A549 (cell line): ENCODE measurements around the gene CCDC102B. TPM values are rescaled to one million over a fixed set of nuclear protein-coding genes. Genes with fewer than 3 reads are reported as not detected.

Source experiments
- ATAC-seq, 2 experiments: fragments of 200-7000 bp in 1 of 2; fragments of >200 bp in 1 of 2; cut with Nextera tagmentation in 1 of 2; cut with Tn5 transposase in 1 of 2; 3 replicates each; pipeline versions ENCODE4 v1.8.0 to v1.9.1; 2018 to 2020; ENCODE audit warnings: mild to moderate bottlenecking in 1 of 2, moderate library complexity in 1 of 2
- CTCF ChIA-PET: fragments of 300-600 bp; sonication (Branson Sonifier 250); formaldehyde crosslinking; extraction: SDS; loops from one replicate; lab custom pipeline; 2021; ENCODE audit warnings: antibody characterized with exemption, inconsistent platforms; lab: Yijun Ruan, JAX
- POLR2A ChIA-PET: fragments of 350-600 bp; formaldehyde crosslinking; extraction: SDS; loops from one replicate; lab custom pipeline; 2021; ENCODE audit warnings: antibody characterized with exemption, inconsistent platforms; lab: Yijun Ruan, JAX
- DNase-seq, 2 experiments: peaks; one replicate each; pipeline versions ENCODE4 v3.0.0 to v3.0.0-alpha.2; 2011 to 2016; ENCODE audit warnings: low read depth in 1 of 2, low spot score in 1 of 2
- FAIRE-seq: peaks from 2 replicates; lab custom pipeline; 2011; peaks lifted over from hg19 to GRCh38; lab: Jason Lieb, UNC
- H3K27ac ChIP-seq, 2 experiments: fragments of >200 bp; sonication (Bioruptor Twin); formaldehyde crosslinking; 3 replicates each; pipeline ENCODE4 v1.5.1; 2016 to 2017
- H3K4me1 ChIP-seq: fragments of >200 bp; sonication (Bioruptor Twin); formaldehyde crosslinking; 3 replicates; pipeline ENCODE4 v1.6.1; 2016
- H3K4me2 ChIP-seq: fragments of >200 bp; sonication (Bioruptor Twin); formaldehyde crosslinking; 3 replicates; pipeline ENCODE4 v1.6.1; 2016
- H3K4me3 ChIP-seq: fragments of >200 bp; sonication (Bioruptor Twin); formaldehyde crosslinking; 3 replicates; pipeline ENCODE4 v1.5.1; 2016
- H3K9me3 ChIP-seq: fragments of >200 bp; sonication (Bioruptor Twin); formaldehyde crosslinking; 3 replicates; pipeline ENCODE4 v1.6.1; 2016
- BHLHE40 ChIP-seq: IDR thresholded peaks from 2 replicates; pipeline ENCODE4 v1.6.1; 2012; ENCODE audit warnings: low read depth, low read length, inconsistent platforms
- CBX2 ChIP-seq: fragments of 200-600 bp; sonication (generic); IDR thresholded peaks from 2 replicates; pipeline ENCODE4 v1.6.1; 2016; ENCODE audit warnings: low read depth, mild to moderate bottlenecking, borderline replicate concordance
- CBX8 ChIP-seq: fragments of 200-600 bp; sonication (generic); IDR thresholded peaks from 2 replicates; pipeline ENCODE4 v1.6.1; 2016
- CHD4 ChIP-seq: fragments of 200-600 bp; sonication (generic); IDR thresholded peaks from 2 replicates; pipeline ENCODE4 v1.6.1; 2016; ENCODE audit warnings: antibody characterized with exemption, mild to moderate bottlenecking, borderline replicate concordance
- FOSB ChIP-seq: fragments of 250-450 bp; sonication (Bioruptor Pico); IDR thresholded peaks from 2 replicates; pipeline ENCODE4 v1.5.0; 2020; ENCODE audit warnings: mild to moderate bottlenecking, moderate library complexity
- FOSL2 ChIP-seq, 2 experiments: fragments of 450-650 bp in 1 of 2; fragments of >200 bp in 1 of 2; sonication (Bioruptor Twin) in 1 of 2; formaldehyde crosslinking; IDR thresholded peaks; 2 replicates each; pipeline versions ENCODE4 v1.5.0 to v1.6.1; 2016 to 2020; ENCODE audit warnings: mild to moderate bottlenecking in 1 of 2, moderate library complexity in 1 of 2
- GATA3 ChIP-seq: IDR thresholded peaks from 2 replicates; pipeline ENCODE4 v1.6.1; 2012; ENCODE audit warnings: borderline replicate concordance
- HOXB5 ChIP-seq: fragments of 250-450 bp; sonication (Bioruptor Pico); IDR thresholded peaks from 2 replicates; pipeline ENCODE4 v1.5.0; 2020; ENCODE audit warnings: mild to moderate bottlenecking, moderate library complexity
- JUN ChIP-seq, 2 experiments: fragments of >200 bp; sonication (Bioruptor Twin); formaldehyde crosslinking; IDR thresholded peaks; 2 replicates in 1 of 2; 3 replicates in 1 of 2; pipeline ENCODE4 v1.6.1; 2016 to 2017
- MYC ChIP-seq: IDR thresholded peaks from 2 replicates; pipeline ENCODE4 v1.6.1; 2012; ENCODE audit warnings: mild to moderate bottlenecking, inconsistent platforms, low read length, improper control_type of control experiment, borderline replicate concordance
- PHF8 ChIP-seq: fragments of 200-600 bp; sonication (generic); IDR thresholded peaks from 2 replicates; pipeline ENCODE4 v1.6.1; 2016; ENCODE audit warnings: low read depth, mild to moderate bottlenecking, antibody characterized with exemption, moderate library complexity, borderline replicate concordance
- RCOR1 ChIP-seq: fragments of 150-350 bp; IDR thresholded peaks from 2 replicates; pipeline ENCODE4 v1.6.1; 2014; ENCODE audit warnings: antibody characterized with exemption, low read length, low read depth
- RFX5 ChIP-seq: fragments of 450-650 bp; IDR thresholded peaks from 2 replicates; pipeline ENCODE4 v1.7.1; 2014; ENCODE audit warnings: antibody characterized with exemption, mild to moderate bottlenecking, moderate library complexity
- SMC3 ChIP-seq: fragments of >200 bp; sonication (Bioruptor Twin); formaldehyde crosslinking; IDR thresholded peaks from 3 replicates; pipeline ENCODE4 v1.6.1; 2018; ENCODE audit warnings: inconsistent platforms
- SREBF2 ChIP-seq: fragments of 450-650 bp; IDR thresholded peaks from 2 replicates; pipeline ENCODE4 v1.6.1; 2014; ENCODE audit warnings: mild to moderate bottlenecking, moderate library complexity
- TFCP2L1 ChIP-seq: fragments of 250-450 bp; sonication (Bioruptor Pico); IDR thresholded peaks from 2 replicates; pipeline ENCODE4 v1.5.0; 2021; ENCODE audit warnings: mild to moderate bottlenecking
- TP53 ChIP-seq: fragments of 250-450 bp; sonication (Bioruptor Pico); IDR thresholded peaks from 2 replicates; pipeline ENCODE4 v1.5.0; 2021; ENCODE audit warnings: mild to moderate bottlenecking, moderate library complexity
- ZC3H11A ChIP-seq: fragments of 450-650 bp; IDR thresholded peaks from 2 replicates; pipeline ENCODE4 v1.6.1; 2014; ENCODE audit warnings: antibody characterized with exemption, mild to moderate bottlenecking
- ZSCAN20 ChIP-seq: fragments of 250-450 bp; sonication (Bioruptor Pico); IDR thresholded peaks from 2 replicates; pipeline ENCODE4 v1.8.0; 2022; ENCODE audit warnings: mild to moderate bottlenecking, moderate library complexity
- WGBS: methylation state at CpG from one replicate; pipeline ENCODE4 v1.1.6; 2017; ENCODE audit errors: missing lambda C conversion rate; 5-methylcytosine and 5-hydroxymethylcytosine counted together
- polyA plus RNA-seq, 4 experiments: library from polyadenylated mRNA; depleted of rRNA in 3 of 4; stranded (reverse); fragments of >200 nt; fragmentation: RNase III in 1 of 4; extraction: RNeasy Plus Mini Kit Qiagen cat#74134 plus additional on column Dnase treatment in 1 of 4; gene quantifications; 2 replicates in 3 of 4; 3 replicates in 1 of 4; pipeline ENCODE4 v1.2.3, GENCODE V29; 2011 to 2017
- TF ChIP-seq, protein P1 (sequence below): fragments of >200 bp; sonication (Bioruptor Twin); formaldehyde crosslinking; IDR thresholded peaks from 2 replicates; pipeline ENCODE4 v1.6.1; 2016
- TF ChIP-seq, protein P2 (sequence below): fragments of 250-450 bp; sonication (Bioruptor Pico); IDR thresholded peaks from 2 replicates; pipeline ENCODE4 v1.5.0; 2021; ENCODE audit warnings: mild to moderate bottlenecking, moderate library complexity, borderline replicate concordance
- TF ChIP-seq, protein P3 (sequence below): IDR thresholded peaks from 2 replicates; pipeline ENCODE4 v1.6.1; 2012; ENCODE audit warnings: low read depth, borderline replicate concordance
- TF ChIP-seq, protein P4 (sequence below): IDR thresholded peaks from 2 replicates; pipeline ENCODE4 v1.6.1; 2012
- TF ChIP-seq, protein P5 (sequence below): fragments of 250-450 bp; sonication (Bioruptor Pico); IDR thresholded peaks from 2 replicates; pipeline ENCODE4 v1.5.0; 2020; ENCODE audit warnings: low read depth, mild to moderate bottlenecking, moderate library complexity
- TF ChIP-seq, protein P6 (sequence below): fragments of 200-600 bp; sonication (generic); IDR thresholded peaks from 2 replicates; pipeline ENCODE4 v1.6.1; 2016; ENCODE audit warnings: antibody characterized with exemption, mild to moderate bottlenecking, moderate library complexity

CCDC102B gene
- polyA plus RNA-seq, 2 of the 4 experiments (the other 2 are of a cell fraction), result 1.2 to 1.6 TPM

DNA sequence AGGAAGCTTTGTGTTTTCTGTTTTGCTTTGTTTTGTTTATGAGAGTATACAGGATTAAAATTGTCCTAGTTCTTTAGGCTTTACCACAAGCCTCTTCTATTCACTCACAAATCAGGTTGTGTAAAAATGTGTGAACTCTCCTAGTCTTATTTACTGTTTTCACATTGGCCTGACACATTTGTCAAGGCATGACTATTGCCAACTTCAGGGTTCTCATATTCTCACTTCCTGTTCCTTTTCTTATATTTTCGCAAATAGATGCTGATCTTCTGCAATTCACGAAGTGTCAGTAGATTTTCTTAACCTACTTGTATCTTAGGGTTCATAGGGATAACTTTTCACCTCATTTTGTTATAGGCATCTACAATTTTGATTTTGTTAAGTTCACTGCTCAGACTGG lies 67.1 kb downstream of the CCDC102B start:
- CTCF ChIA-PET, result no interaction called here
- 29% methylated on average over 2 of the region's 2 CpGs for WGBS
- no peak for FAIRE-seq
- Histone ChIP-seq H3K4me3 (no peak overlapping the region), H3K27ac (no peak overlapping the region), H3K9me3 (no peaks in the 10 kb centered on the region), H3K4me1 (no peaks in the 10 kb centered on the region), H3K4me2 (no peak overlapping the region)
- no peak for ATAC-seq
- DNase-seq, result no peak
- POLR2A ChIA-PET, result no interaction called here
- TF ChIP-seq MYC (no peak), CBX8 (no peak), SREBF2 (no peak), TP53 (CRISPR knock-in tag) (no peak), GATA3 (no peak), CHD4 (no peak), FOSB (CRISPR knock-in tag) (no peak), RCOR1 (no peak), TFCP2L1 (CRISPR knock-in tag) (no peak), JUN (IDR thresholded peaks at IDR 0.05) (no peak), SMC3 (no peak), ZSCAN20 (no peak), RFX5 (no peak), PHF8 (no peak), FOSL2 (IDR thresholded peaks at IDR 0.05) (no peak), FOSL2 (CRISPR knock-in tag; IDR thresholded peaks at IDR 0.05) (no peak)
- TF ChIP-seq, protein P1, sequence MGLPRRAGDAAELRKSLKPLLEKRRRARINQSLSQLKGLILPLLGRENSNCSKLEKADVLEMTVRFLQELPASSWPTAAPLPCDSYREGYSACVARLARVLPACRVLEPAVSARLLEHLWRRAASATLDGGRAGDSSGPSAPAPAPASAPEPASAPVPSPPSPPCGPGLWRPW, result no peak
- TF ChIP-seq, protein P2, sequence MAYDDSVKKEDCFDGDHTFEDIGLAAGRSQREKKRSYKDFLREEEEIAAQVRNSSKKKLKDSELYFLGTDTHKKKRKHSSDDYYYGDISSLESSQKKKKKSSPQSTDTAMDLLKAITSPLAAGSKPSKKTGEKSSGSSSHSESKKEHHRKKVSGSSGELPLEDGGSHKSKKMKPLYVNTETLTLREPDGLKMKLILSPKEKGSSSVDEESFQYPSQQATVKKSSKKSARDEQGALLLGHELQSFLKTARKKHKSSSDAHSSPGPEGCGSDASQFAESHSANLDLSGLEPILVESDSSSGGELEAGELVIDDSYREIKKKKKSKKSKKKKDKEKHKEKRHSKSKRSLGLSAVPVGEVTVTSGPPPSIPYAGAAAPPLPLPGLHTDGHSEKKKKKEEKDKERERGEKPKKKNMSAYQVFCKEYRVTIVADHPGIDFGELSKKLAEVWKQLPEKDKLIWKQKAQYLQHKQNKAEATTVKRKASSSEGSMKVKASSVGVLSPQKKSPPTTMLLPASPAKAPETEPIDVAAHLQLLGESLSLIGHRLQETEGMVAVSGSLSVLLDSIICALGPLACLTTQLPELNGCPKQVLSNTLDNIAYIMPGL (CRISPR knock-in tag), result no peak

DNA sequence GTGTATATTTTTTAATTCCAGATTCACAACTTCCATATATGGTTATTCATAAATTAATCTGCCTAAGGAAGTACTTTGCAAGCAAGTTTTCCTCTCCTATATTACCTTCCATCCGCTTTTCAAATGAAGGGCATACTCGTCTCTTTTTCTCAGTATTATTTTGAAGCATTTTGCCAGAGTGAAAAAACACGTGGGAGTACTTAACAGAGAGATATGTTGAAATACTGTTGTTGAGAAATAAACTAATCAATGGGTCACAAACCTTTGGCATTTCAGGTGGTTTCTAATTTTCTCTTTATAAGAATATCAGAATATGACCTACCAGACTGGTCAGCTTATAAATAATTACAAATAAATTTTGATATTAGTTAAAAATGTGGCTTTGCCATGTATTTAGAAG lies 67.6 kb downstream of the CCDC102B start:
- ATAC-seq (no peak), FAIRE-seq (no peak), DNase-seq (no peak)
- H3K4me3 ChIP-seq, result no peak overlapping the region
- POLR2A ChIA-PET, result no interaction called here
- TF ChIP-seq, protein P3, sequence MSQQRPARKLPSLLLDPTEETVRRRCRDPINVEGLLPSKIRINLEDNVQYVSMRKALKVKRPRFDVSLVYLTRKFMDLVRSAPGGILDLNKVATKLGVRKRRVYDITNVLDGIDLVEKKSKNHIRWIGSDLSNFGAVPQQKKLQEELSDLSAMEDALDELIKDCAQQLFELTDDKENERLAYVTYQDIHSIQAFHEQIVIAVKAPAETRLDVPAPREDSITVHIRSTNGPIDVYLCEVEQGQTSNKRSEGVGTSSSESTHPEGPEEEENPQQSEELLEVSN, result no peak
- TF ChIP-seq CBX2 (no peak), HOXB5 (CRISPR knock-in tag) (no peak), TFCP2L1 (CRISPR knock-in tag) (no peak), ZSCAN20 (no peak), FOSL2 (IDR thresholded peaks at IDR 0.05) (no peak), FOSL2 (CRISPR knock-in tag; IDR thresholded peaks at IDR 0.05) (no peak), BHLHE40 (no peak), MYC (no peak), ZC3H11A (no peak), CBX8 (no peak)
- TF ChIP-seq, protein P4, sequence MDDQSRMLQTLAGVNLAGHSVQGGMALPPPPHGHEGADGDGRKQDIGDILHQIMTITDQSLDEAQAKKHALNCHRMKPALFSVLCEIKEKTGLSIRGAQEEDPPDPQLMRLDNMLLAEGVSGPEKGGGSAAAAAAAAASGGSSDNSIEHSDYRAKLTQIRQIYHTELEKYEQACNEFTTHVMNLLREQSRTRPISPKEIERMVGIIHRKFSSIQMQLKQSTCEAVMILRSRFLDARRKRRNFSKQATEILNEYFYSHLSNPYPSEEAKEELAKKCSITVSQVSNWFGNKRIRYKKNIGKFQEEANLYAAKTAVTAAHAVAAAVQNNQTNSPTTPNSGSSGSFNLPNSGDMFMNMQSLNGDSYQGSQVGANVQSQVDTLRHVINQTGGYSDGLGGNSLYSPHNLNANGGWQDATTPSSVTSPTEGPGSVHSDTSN, result no peak
- TF ChIP-seq, protein P5, sequence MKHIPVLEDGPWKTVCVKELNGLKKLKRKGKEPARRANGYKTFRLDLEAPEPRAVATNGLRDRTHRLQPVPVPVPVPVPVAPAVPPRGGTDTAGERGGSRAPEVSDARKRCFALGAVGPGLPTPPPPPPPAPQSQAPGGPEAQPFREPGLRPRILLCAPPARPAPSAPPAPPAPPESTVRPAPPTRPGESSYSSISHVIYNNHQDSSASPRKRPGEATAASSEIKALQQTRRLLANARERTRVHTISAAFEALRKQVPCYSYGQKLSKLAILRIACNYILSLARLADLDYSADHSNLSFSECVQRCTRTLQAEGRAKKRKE (CRISPR knock-in tag), result no peak
- TF ChIP-seq, protein P6, sequence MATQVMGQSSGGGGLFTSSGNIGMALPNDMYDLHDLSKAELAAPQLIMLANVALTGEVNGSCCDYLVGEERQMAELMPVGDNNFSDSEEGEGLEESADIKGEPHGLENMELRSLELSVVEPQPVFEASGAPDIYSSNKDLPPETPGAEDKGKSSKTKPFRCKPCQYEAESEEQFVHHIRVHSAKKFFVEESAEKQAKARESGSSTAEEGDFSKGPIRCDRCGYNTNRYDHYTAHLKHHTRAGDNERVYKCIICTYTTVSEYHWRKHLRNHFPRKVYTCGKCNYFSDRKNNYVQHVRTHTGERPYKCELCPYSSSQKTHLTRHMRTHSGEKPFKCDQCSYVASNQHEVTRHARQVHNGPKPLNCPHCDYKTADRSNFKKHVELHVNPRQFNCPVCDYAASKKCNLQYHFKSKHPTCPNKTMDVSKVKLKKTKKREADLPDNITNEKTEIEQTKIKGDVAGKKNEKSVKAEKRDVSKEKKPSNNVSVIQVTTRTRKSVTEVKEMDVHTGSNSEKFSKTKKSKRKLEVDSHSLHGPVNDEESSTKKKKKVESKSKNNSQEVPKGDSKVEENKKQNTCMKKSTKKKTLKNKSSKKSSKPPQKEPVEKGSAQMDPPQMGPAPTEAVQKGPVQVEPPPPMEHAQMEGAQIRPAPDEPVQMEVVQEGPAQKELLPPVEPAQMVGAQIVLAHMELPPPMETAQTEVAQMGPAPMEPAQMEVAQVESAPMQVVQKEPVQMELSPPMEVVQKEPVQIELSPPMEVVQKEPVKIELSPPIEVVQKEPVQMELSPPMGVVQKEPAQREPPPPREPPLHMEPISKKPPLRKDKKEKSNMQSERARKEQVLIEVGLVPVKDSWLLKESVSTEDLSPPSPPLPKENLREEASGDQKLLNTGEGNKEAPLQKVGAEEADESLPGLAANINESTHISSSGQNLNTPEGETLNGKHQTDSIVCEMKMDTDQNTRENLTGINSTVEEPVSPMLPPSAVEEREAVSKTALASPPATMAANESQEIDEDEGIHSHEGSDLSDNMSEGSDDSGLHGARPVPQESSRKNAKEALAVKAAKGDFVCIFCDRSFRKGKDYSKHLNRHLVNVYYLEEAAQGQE, result no peak
- no peaks in the 10 kb centered on the region for H3K4me1 ChIP-seq
- WGBS, result 23% methylated on average over 3 of the region's 3 CpGs
- no peak overlapping the region for H3K27ac ChIP-seq
- H3K9me3 ChIP-seq, result no peaks in the 10 kb centered on the region
- no peak overlapping the region for H3K4me2 ChIP-seq
- CTCF ChIA-PET, result no interaction called here
